ENCODE results near the gene CFAP43.

- TF ChIP-seq, protein P1, sequence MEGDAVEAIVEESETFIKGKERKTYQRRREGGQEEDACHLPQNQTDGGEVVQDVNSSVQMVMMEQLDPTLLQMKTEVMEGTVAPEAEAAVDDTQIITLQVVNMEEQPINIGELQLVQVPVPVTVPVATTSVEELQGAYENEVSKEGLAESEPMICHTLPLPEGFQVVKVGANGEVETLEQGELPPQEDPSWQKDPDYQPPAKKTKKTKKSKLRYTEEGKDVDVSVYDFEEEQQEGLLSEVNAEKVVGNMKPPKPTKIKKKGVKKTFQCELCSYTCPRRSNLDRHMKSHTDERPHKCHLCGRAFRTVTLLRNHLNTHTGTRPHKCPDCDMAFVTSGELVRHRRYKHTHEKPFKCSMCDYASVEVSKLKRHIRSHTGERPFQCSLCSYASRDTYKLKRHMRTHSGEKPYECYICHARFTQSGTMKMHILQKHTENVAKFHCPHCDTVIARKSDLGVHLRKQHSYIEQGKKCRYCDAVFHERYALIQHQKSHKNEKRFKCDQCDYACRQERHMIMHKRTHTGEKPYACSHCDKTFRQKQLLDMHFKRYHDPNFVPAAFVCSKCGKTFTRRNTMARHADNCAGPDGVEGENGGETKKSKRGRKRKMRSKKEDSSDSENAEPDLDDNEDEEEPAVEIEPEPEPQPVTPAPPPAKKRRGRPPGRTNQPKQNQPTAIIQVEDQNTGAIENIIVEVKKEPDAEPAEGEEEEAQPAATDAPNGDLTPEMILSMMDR (IDR thresholded peaks at IDR 0.05): no peak
- TF ChIP-seq POLR2A (IDR thresholded peaks at IDR 0.05) (no peak), EP300 (IDR thresholded peaks at IDR 0.05) (no peak)
These were observed 27.3 kb upstream of the CFAP43 start for GRCh38 chr10:104259456-104259855.

Measured in sigmoid colon (tissue), 4 donors.